Tibial nerve (tissue), 4 donors: ENCODE data around the gene TPD52L1.

ENCODE experiments used
- CTCF ChIP-seq, 5 experiments: fragments of 200-600 bp in 3 of 5; fragments of 450-650 bp in 2 of 5; sonication (generic) in 3 of 5; IDR thresholded peaks; one replicate each; pipeline ENCODE4 v1.5.1; 2016 to 2019; ENCODE audit warnings: antibody characterized with exemption in 5 of 5, mild to moderate bottlenecking in 3 of 5, moderate library complexity in 2 of 5
- EP300 ChIP-seq, 2 donors: sonication (generic); formaldehyde crosslinking; IDR thresholded peaks; one replicate each; pipeline ENCODE4 v1.6.1; 2017; ENCODE audit warnings: antibody characterized with exemption in 2 of 2, mild to moderate bottlenecking in 1 of 2

- TF ChIP-seq CTCF (IDR thresholded peaks at IDR 0.05) (peak in 1 of 5 experiments; percentile 16), EP300 (IDR thresholded peaks at IDR 0.05) (peak in 1 of 2 donors; percentile 37)
Measured at GRCh38 chr6:125301435-125302391, 148.1 kb downstream of the TPD52L1 start, which contains the start of gene HDDC2.
